Tibial nerve (tissue), 4 donors: ENCODE data around the gene HTRA2. TPM values are rescaled to one million over a fixed set of nuclear protein-coding genes. Genes with fewer than 3 reads are reported as not detected.
A peak's percentile ranks its signal among the peaks of the same experiment; 100 is the strongest.

Experiments
- DNase-seq, 2 donors: peaks; one replicate each; pipeline ENCODE4 v3.0.0-alpha.2; 2019; ENCODE audit warnings: low spot score in 2 of 2
- H3K27ac ChIP-seq, 4 donors: fragments of 200-600 bp; sonication (generic) in 3 of 4; one replicate each; pipeline ENCODE4 v1.5.1; 2017 to 2019; ENCODE audit warnings: mild to moderate bottlenecking in 1 of 4
- H3K27me3 ChIP-seq, 2 donors: fragments of 200-600 bp; sonication (generic) in 1 of 2; one replicate each; pipeline versions ENCODE4 v1.5.1 to v1.6.0; 2017 to 2019
- H3K36me3 ChIP-seq, 3 donors: fragments of 200-600 bp; sonication (generic); one replicate each; pipeline ENCODE4 v1.5.1; 2018 to 2019
- H3K4me1 ChIP-seq, 4 donors: fragments of 200-600 bp; sonication (generic) in 3 of 4; one replicate each; pipeline ENCODE4 v1.5.1; 2017 to 2019
- H3K4me3 ChIP-seq, 4 donors: fragments of 200-600 bp; sonication (generic) in 3 of 4; one replicate each; pipeline ENCODE4 v1.5.1; 2017 to 2019; ENCODE audit warnings: mild to moderate bottlenecking in 1 of 4, moderate library complexity in 1 of 4
- H3K9me3 ChIP-seq, 4 donors: fragments of 200-600 bp; sonication (generic) in 3 of 4; one replicate each; pipeline ENCODE4 v1.5.1; 2017 to 2019
- CTCF ChIP-seq, 5 experiments: fragments of 200-600 bp in 3 of 5; fragments of 450-650 bp in 2 of 5; sonication (generic) in 3 of 5; IDR thresholded peaks; one replicate each; pipeline ENCODE4 v1.5.1; 2016 to 2019; ENCODE audit warnings: antibody characterized with exemption in 5 of 5, mild to moderate bottlenecking in 3 of 5, moderate library complexity in 2 of 5
- EP300 ChIP-seq, 2 donors: sonication (generic); formaldehyde crosslinking; IDR thresholded peaks; one replicate each; pipeline ENCODE4 v1.6.1; 2017; ENCODE audit warnings: antibody characterized with exemption in 2 of 2, mild to moderate bottlenecking in 1 of 2
- POLR2A ChIP-seq, 2 donors: fragments of 450-650 bp; IDR thresholded peaks; one replicate each; pipeline ENCODE4 v1.6.1; 2017; ENCODE audit warnings: antibody characterized with exemption in 2 of 2, mild to moderate bottlenecking in 2 of 2, moderate library complexity in 2 of 2
- WGBS, 2 donors: methylation state at CpG; one replicate each; pipeline ENCODE4 v1.1.5; 2018; 5-methylcytosine and 5-hydroxymethylcytosine counted together
- total RNA-seq, 4 donors: library from RNA; depleted of rRNA; stranded (reverse); fragments of >200 nt; gene quantifications; one replicate each; pipeline ENCODE4 v1.1.0, GENCODE V29; 2016

HTRA2 gene
- total RNA-seq, 4 donors from 2014 or later: 37.8 to 45.3 (median 42.5) TPM

GRCh38 chr2:74498500-74499266 is 31.1 kb upstream of the HTRA2 start:
- H3K27me3 ChIP-seq: peaks cover 0 to 56% of the 10 kb centered on the region in 2 donors
- no peaks in the 10 kb centered on the region for H3K9me3 ChIP-seq

GRCh38 chr2:74499267-74499939 is 30.3 kb upstream of the HTRA2 start, which contains the start of gene LBX2:
Gene LBX2 (minus strand): TSS chr2:74499603. CDS start chr2:74499537, 66 bp downstream.
- Histone ChIP-seq H3K9me3 (no peaks in the 10 kb centered on the region), H3K27ac (no peak within 1 kb of the TSS), H3K36me3 (peaks cover 0 to 6% (median 0%) of the 10 kb centered on the region in 3 donors), H3K4me1 (peaks cover 0 to 57% (median 28%) of the 10 kb centered on the region in 4 donors), H3K27me3 (peaks cover 0 to 56% of the 10 kb centered on the region in 2 donors), H3K4me3 (peak within 1 kb of the TSS; percentile 5 to 43 (median 28))
- no peak for TF ChIP-seq CTCF (IDR thresholded peaks at IDR 0.05)
- no peak for TF ChIP-seq EP300 (IDR thresholded peaks at IDR 0.05)
- no peak for TF ChIP-seq POLR2A (IDR thresholded peaks at IDR 0.05)
- WGBS, 2 donors: 0 to 5% methylated on average over 14 to 36 of the region's 65 CpGs
- no peak for DNase-seq

More at GRCh38 chr2:74498500-74499266, 31.1 kb upstream of the HTRA2 start:
- Histone ChIP-seq H3K36me3 (peaks cover 0 to 10% (median 0%) of the 10 kb centered on the region in 3 donors), H3K4me1 (peaks cover 0 to 50% (median 25%) of the 10 kb centered on the region in 4 donors), H3K4me3 (peak overlapping the region; percentile 5 to 43 (median 28)), H3K27ac (no peak overlapping the region)
- TF ChIP-seq POLR2A (IDR thresholded peaks at IDR 0.05) (no peak), EP300 (IDR thresholded peaks at IDR 0.05) (no peak), CTCF (IDR thresholded peaks at IDR 0.05) (no peak)
- DNase-seq: no peak
- 1 to 3% methylated on average over 40 to 41 of the region's 41 CpGs for WGBS, 2 donors

- H3K4me1 ChIP-seq: peaks cover 0 to 64% (median 28%) of the 10 kb centered on the region in 4 donors
- no peak for DNase-seq
- no peak overlapping the region for H3K27ac ChIP-seq
- H3K36me3 ChIP-seq: peaks cover 0 to 10% (median 0%) of the 10 kb centered on the region in 3 donors
- peaks cover 0 to 56% of the 10 kb centered on the region in 2 donors for H3K27me3 ChIP-seq
- no peak overlapping the region for H3K4me3 ChIP-seq
- WGBS, 2 donors: 48 to 58% methylated on average over 14 to 15 of the region's 15 CpGs
- H3K9me3 ChIP-seq: no peaks in the 10 kb centered on the region
- no peak for TF ChIP-seq CTCF (IDR thresholded peaks at IDR 0.05)
- no peak for TF ChIP-seq EP300 (IDR thresholded peaks at IDR 0.05)
- TF ChIP-seq POLR2A (IDR thresholded peaks at IDR 0.05): no peak
Measured at GRCh38 chr2:74499940-74500577, 29.7 kb upstream of the HTRA2 start.

GRCh38 chr2:74500578-74500946 is 29.2 kb upstream of the HTRA2 start:
- Histone ChIP-seq H3K36me3 (peaks cover 0 to 15% (median 0%) of the 10 kb centered on the region in 3 donors), H3K9me3 (no peaks in the 10 kb centered on the region), H3K27ac (no peak overlapping the region), H3K4me3 (no peak overlapping the region), H3K27me3 (peaks cover 0 to 56% of the 10 kb centered on the region in 2 donors), H3K4me1 (peaks cover 0 to 69% (median 30%) of the 10 kb centered on the region in 4 donors)
- no peak for TF ChIP-seq EP300 (IDR thresholded peaks at IDR 0.05)
- TF ChIP-seq POLR2A (IDR thresholded peaks at IDR 0.05): no peak
- DNase-seq: no peak

GRCh38 chr2:74501335-74502071 is 28.2 kb upstream of the HTRA2 start:
- no peak for TF ChIP-seq CTCF (IDR thresholded peaks at IDR 0.05)
- TF ChIP-seq EP300 (IDR thresholded peaks at IDR 0.05): no peak
- no peak for TF ChIP-seq POLR2A (IDR thresholded peaks at IDR 0.05)
- Histone ChIP-seq H3K4me1 (peaks cover 0 to 78% (median 39%) of the 10 kb centered on the region in 4 donors), H3K27ac (no peak overlapping the region), H3K4me3 (no peak overlapping the region), H3K9me3 (no peaks in the 10 kb centered on the region), H3K27me3 (peaks cover 0 to 56% of the 10 kb centered on the region in 2 donors), H3K36me3 (peaks cover 0 to 24% (median 0%) of the 10 kb centered on the region in 3 donors)
- no peak for DNase-seq
- WGBS, 2 donors: 83 to 84% methylated on average over 18 of the region's 18 CpGs
